ENCODE data around the gene CADPS2. TPM values are rescaled to one million over a fixed set of nuclear protein-coding genes. Genes with fewer than 3 reads are reported as not detected.

CADPS2 gene
- total RNA-seq, 2 donors from 2014 or later, result 4.3 to 11.7 TPM

DNA sequence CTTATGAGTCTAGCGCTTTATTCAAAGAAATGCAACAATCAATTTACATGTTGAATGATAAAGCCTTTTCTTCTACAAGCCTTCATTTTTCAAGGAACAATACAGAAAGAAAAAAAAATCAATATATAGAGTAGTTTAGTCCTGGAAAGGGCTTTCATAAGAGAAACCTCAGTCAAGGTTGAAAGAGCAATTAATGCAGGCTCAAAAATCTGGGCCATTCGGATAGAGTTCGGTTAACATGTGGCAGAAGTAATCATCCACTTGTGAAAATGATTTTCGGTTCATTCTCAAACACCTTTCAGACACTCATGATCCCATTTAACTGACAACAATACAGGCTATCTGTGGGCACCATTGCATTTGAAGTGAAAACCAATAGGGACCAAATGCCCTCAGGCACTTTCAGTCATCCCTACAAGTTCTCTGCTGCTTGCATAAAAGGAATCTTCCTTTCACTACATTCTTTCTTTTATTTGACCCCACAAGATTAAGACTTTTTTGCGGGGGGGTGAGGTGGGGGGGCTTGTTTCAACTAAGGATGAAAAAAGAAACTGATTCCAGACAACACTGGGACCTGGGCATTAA is 365.2 kb downstream of the CADPS2 start:
- WGBS, 2 experiments (ENCODE audit: insufficient coverage in 1 of 2, insufficient read length in 1 of 2), result 24 to 47% methylated on average over 3 to 5 of the region's 5 CpGs
- H3K4me3 ChIP-seq (ENCODE audit: low read length), result no peak overlapping the region
- Mint-ChIP-seq H3K27me3 (ENCODE audit: insufficient read depth) (no peaks in the 10 kb centered on the region), H3K4me1 (peaks cover 32% of the 10 kb centered on the region), H3K4me3 (no peak overlapping the region), H3K36me3 (ENCODE audit: low read depth) (no peaks in the 10 kb centered on the region), H3K9me3 (no peaks in the 10 kb centered on the region), H3K27ac (no peak overlapping the region)
- TF ChIP-seq, protein P1, sequence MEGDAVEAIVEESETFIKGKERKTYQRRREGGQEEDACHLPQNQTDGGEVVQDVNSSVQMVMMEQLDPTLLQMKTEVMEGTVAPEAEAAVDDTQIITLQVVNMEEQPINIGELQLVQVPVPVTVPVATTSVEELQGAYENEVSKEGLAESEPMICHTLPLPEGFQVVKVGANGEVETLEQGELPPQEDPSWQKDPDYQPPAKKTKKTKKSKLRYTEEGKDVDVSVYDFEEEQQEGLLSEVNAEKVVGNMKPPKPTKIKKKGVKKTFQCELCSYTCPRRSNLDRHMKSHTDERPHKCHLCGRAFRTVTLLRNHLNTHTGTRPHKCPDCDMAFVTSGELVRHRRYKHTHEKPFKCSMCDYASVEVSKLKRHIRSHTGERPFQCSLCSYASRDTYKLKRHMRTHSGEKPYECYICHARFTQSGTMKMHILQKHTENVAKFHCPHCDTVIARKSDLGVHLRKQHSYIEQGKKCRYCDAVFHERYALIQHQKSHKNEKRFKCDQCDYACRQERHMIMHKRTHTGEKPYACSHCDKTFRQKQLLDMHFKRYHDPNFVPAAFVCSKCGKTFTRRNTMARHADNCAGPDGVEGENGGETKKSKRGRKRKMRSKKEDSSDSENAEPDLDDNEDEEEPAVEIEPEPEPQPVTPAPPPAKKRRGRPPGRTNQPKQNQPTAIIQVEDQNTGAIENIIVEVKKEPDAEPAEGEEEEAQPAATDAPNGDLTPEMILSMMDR (conservative IDR thresholded peaks at IDR 0.05), result no peak
- H3K27ac ChIP-seq (ENCODE audit: low read depth, low read length), result no peak overlapping the region
- no peaks in the 10 kb centered on the region for H3K9me3 ChIP-seq (ENCODE audit: control insufficient read depth, low read length)
- no peaks in the 10 kb centered on the region for H3K36me3 ChIP-seq (ENCODE audit: control insufficient read depth, insufficient read depth, low read length)
- H3K27me3 ChIP-seq (ENCODE audit: control insufficient read depth, insufficient read depth, low read length, poor library complexity, severe bottlenecking), result no peaks in the 10 kb centered on the region
- DNase-seq, result no peak
- no peak overlapping the region for H3K9ac ChIP-seq (ENCODE audit: extremely low read depth, low read length, poor library complexity, severe bottlenecking)
- H3K4me1 ChIP-seq (ENCODE audit: control insufficient read depth, insufficient read depth, low read length), result no peaks in the 10 kb centered on the region

DNA sequence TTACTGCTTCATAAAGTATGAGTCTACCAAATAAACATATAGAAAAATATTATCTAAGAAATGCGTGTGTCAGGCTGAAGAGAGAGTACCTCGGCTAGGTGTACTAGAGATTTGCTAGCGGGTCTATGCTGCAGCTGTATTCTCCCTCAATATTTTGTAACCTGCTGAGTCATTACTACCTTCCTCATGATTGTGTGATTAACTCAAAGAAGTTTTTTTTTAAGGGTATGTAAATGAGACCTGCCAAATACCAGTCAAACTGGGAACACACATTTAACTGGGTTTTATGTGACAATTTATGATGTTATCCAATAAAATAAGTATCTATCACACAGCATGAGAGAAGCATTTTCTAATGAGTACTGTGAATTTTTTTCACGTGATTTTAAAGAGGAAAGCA is 367.8 kb downstream of the CADPS2 start:
- H3K27ac Mint-ChIP-seq, result no peak overlapping the region
- no peak overlapping the region for H3K27ac ChIP-seq (ENCODE audit: low read depth, low read length)
- H3K4me3 Mint-ChIP-seq, result no peak overlapping the region

DNA sequence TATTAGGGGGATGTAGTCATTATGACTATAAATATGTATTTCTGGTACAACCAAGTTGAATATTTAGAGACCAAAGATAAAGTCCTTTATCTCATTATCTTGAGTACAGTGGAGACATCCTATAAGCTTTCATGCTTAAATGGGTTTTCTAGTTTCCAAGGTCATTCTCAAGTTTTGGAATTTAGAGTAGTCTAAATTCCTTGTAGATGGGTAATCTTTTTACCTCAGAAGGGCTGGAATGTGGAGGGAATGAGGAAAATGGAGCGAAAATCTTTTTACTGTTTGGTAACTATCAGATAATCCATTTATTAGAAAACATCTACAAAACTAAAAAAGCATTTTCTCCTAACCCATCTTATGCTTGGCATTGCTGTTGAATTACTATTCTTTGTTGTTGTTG is 368.7 kb downstream of the CADPS2 start:
- Histone ChIP-seq H3K4me3 (ENCODE audit: low read length) (no peak overlapping the region), H3K27ac (ENCODE audit: low read depth, low read length) (no peak overlapping the region), H3K36me3 (ENCODE audit: control insufficient read depth, insufficient read depth, low read length) (no peaks in the 10 kb centered on the region), H3K9me3 (ENCODE audit: control insufficient read depth, low read length) (no peaks in the 10 kb centered on the region), H3K27me3 (ENCODE audit: control insufficient read depth, insufficient read depth, low read length, poor library complexity, severe bottlenecking) (no peaks in the 10 kb centered on the region), H3K9ac (ENCODE audit: extremely low read depth, low read length, poor library complexity, severe bottlenecking) (no peak overlapping the region), H3K4me1 (ENCODE audit: control insufficient read depth, insufficient read depth, low read length) (no peaks in the 10 kb centered on the region)
- Mint-ChIP-seq H3K4me3 (no peak overlapping the region), H3K27ac (peak overlapping the region; percentile 58), H3K27me3 (ENCODE audit: insufficient read depth) (no peaks in the 10 kb centered on the region), H3K36me3 (ENCODE audit: low read depth) (no peaks in the 10 kb centered on the region), H3K9me3 (no peaks in the 10 kb centered on the region), H3K4me1 (peaks cover 32% of the 10 kb centered on the region)
- WGBS, 2 experiments (ENCODE audit: insufficient coverage in 1 of 2, insufficient read length in 1 of 2), result no CpG with 5 or more reads among the region's 1 CpG
- no peak for DNase-seq
- TF ChIP-seq, protein P1 (conservative IDR thresholded peaks at IDR 0.05), result no peak

More for the DNA sequence above, 367.8 kb downstream of the CADPS2 start:
- H3K27me3 ChIP-seq (ENCODE audit: control insufficient read depth, insufficient read depth, low read length, poor library complexity, severe bottlenecking), result no peaks in the 10 kb centered on the region
- Mint-ChIP-seq H3K36me3 (ENCODE audit: low read depth) (no peaks in the 10 kb centered on the region), H3K9me3 (no peaks in the 10 kb centered on the region), H3K4me1 (peaks cover 32% of the 10 kb centered on the region), H3K27me3 (ENCODE audit: insufficient read depth) (no peaks in the 10 kb centered on the region)
- TF ChIP-seq, protein P1 (conservative IDR thresholded peaks at IDR 0.05), result no peak
- H3K4me1 ChIP-seq (ENCODE audit: control insufficient read depth, insufficient read depth, low read length), result no peaks in the 10 kb centered on the region
- no peak overlapping the region for H3K4me3 ChIP-seq (ENCODE audit: low read length)
- no peaks in the 10 kb centered on the region for H3K9me3 ChIP-seq (ENCODE audit: control insufficient read depth, low read length)
- H3K9ac ChIP-seq (ENCODE audit: extremely low read depth, low read length, poor library complexity, severe bottlenecking), result no peak overlapping the region
- DNase-seq, result no peak
- no peaks in the 10 kb centered on the region for H3K36me3 ChIP-seq (ENCODE audit: control insufficient read depth, insufficient read depth, low read length)
- WGBS, 2 experiments (ENCODE audit: insufficient coverage in 1 of 2, insufficient read length in 1 of 2), result 45 to 75% methylated on average over 2 to 4 of the region's 4 CpGs
